OCI-M2 (cell line): ENCODE data around the gene TSSK3.
"Not testable (repeated sequence)": the region's sequence is repeated elsewhere in the genome, so short reads cannot be mapped to it uniquely, and the experiment has no call there.

Experiments
- DNase-seq: peaks from one replicate; lab custom pipeline; 2025; ENCODE audit not compliant: unreplicated experiment; lab: John Stamatoyannopoulos, UW

The TSSK3 gene

DNA sequence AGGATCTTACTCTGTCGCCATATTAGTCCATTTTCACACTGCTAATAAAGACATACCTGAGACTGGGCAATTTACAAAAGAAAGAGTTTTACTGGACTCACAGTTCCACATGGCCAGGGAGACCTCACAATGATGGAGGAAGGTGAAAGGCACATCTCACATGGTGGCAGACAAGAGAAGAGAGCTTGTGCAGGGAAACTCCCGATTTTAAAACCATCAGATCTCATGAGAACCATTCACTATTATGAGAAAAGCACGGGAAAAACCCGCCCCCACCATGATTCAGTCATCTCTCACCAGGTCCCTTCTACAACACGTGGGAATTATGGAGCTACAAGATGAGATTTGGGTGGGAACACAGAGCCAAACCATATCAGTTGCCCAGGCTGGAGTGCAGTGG lies 34.2 kb downstream of the TSSK3 start:
- not testable (repeated sequence) for DNase-seq

- DNase-seq = no peak
Measured at GRCh38 chr1:32398401-32398800, 36.1 kb downstream of the TSSK3 start.

- no peak for DNase-seq
Measured at GRCh38 chr1:32399843-32400242, 37.5 kb downstream of the TSSK3 start.

DNA sequence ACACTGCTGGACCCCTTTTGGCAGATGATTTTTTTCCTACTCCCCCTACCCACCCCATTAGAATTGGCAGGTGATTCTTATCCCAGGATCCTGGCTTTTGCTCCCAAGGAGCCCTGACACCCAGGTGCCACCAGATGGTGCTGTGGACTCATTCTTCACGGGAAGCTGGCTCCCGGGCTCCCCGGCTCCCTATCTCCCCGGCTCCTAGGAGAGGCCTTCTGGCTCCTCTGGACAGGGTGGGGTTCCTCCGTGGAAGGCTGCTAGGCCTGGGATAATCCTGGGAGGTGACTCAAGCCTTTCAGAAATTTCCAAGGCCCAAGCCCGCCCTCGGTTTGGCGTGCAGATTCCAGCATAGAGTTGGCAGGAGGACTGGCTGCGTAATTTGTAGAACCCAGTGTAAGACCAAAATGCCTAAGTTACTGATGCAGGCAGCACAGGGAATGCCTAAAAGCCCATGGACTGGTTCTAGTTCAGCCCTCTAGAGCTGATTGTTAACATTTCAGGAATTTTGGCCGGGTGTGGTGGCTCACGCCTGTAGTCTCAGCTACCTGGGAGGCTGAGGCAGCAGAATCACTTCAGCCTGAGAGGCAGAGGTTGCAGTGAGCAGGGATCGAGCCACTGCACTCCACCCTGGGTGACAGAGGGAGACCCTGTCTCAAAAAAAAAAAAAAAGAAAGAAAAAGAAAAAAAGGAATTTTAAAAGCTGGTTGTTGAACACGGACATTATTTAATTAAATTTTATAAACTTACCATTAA lies 38.7 kb downstream of the TSSK3 start:
- peak; percentile 11 for DNase-seq

GRCh38 chr1:32404946-32405345 lies 42.6 kb downstream of the TSSK3 start:
- DNase-seq = no peak

- DNase-seq = no peak
Measured at GRCh38 chr1:32405672-32406467, 43.5 kb downstream of the TSSK3 start.

DNA sequence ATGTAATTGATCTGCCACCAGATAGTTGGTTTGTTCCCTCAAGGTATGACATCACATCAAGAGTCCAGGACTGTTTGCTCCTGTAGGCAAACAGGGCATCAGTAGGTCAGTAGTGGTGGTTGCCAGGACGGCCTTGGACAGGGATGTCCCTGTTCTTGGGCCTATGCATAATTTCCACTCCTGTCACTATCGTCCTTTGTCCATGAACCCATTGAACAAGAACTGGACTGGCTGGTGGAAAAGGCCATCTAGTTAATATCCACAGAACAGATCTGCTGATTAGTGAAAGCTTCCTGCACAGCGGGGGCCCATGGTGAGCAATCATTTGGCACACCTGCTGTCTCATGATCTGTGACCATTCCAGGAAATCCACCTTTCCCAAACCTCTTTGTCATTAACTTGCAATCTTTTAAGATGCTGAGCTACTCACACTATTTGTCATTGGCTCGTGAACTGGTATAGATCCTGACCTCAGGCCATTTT lies 44.3 kb downstream of the TSSK3 start:
- no peak for DNase-seq

DNA sequence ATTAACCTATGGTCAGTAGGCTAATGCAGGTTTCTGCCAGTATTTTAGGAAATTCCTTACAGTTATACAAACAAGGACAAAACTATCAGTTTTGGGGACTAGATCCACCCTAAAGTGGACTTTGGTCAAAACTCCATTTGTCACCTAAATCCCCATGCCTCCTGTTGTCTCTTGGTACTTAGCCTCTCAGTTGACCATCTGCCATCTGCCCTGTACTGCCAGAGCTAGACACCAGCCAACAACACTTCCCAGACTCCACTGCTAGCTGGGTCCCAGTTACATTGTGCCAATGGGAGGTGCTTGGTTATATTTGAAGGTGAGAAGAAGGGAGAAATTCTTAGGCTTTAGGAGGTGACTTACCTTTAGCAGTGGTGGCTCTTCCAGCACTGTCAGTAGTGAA lies 48.9 kb downstream of the TSSK3 start:
- no peak for DNase-seq

DNA sequence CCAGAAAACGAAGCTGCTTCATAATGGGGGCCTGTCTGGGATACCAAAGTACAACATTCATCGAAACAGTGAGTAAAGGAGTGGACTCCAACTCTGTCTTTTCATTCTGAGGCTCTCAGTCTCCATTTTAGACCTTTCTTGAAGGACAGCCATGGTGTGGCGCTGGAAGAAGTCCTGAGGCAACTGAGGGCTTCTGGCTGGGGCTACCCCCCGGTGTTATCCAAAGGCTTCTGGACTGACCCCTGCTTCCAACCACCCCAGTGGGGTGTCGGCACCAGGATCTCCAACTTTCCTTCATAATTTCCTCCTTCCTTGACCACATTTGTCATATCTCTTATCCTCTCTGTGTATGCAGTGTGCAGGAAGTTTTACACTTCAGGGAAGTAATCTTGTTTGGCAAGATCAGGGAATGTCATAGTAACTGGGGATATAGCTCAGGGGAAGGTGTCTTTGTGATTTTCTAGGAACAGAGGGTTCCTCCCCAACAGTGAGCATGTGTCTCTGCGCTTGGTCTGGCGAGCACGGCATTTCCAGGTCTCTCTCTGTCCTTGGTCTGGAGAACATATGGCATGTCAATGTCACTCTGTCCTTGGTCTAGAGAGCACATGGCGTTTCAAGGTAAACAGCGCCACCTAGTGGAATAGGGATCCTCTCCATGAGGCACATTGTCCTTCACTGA lies 51.3 kb downstream of the TSSK3 start:
- DNase-seq = peak; percentile 20
